Ishikawa (cell line): ENCODE measurements around the gene KANK3.

Experiments used
- CREB1 ChIP-seq: IDR thresholded peaks from 2 replicates; pipeline ENCODE4 v1.6.1; 2012; ENCODE audit warnings: low read depth
- EP300 ChIP-seq: IDR thresholded peaks from 2 replicates; pipeline ENCODE4 v1.6.1; 2012; ENCODE audit warnings: borderline replicate concordance
- MAX ChIP-seq: IDR thresholded peaks from 2 replicates; pipeline ENCODE4 v1.6.1; 2012
- REST ChIP-seq: IDR thresholded peaks from 2 replicates; pipeline ENCODE4 v1.6.1; 2012; ENCODE audit warnings: low read depth, mild to moderate bottlenecking
- TAF1 ChIP-seq: IDR thresholded peaks from 2 replicates; pipeline ENCODE4 v1.6.1; 2012; ENCODE audit warnings: low read depth, mild to moderate bottlenecking
- YY1 ChIP-seq: IDR thresholded peaks from 2 replicates; pipeline ENCODE4 v1.6.1; 2012; ENCODE audit warnings: low read depth
- TF ChIP-seq, protein P1 (sequence below): IDR thresholded peaks from 2 replicates; pipeline ENCODE4 v1.6.1; 2012

DNA sequence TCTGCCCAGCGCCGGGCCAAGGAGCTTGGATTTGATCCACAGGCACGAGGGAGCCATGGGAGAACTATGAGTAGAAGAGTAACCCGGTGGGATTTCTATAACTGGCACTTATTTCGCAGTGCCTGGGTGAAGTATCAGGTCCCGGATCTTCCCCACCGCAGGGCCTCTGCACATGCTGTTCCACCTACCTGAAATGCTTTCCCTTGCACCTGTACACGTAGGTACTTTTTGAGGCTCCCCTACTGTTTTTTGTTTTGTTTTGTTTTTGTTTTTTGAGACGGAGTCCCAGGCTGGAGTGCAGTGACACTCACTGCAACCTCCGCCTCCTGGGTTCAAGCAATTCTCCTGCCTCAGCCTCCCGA is 402 bp upstream of the KANK3 start:
- TF ChIP-seq REST (no peak), MAX (no peak), EP300 (no peak), TAF1 (no peak), CREB1 (no peak), YY1 (no peak)
- TF ChIP-seq, protein P1, sequence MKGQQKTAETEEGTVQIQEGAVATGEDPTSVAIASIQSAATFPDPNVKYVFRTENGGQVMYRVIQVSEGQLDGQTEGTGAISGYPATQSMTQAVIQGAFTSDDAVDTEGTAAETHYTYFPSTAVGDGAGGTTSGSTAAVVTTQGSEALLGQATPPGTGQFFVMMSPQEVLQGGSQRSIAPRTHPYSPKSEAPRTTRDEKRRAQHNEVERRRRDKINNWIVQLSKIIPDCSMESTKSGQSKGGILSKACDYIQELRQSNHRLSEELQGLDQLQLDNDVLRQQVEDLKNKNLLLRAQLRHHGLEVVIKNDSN: no peak
